Endodermal cell (in vitro differentiated cells): ENCODE measurements around the gene PHLDA2. TPM values are rescaled to one million over a fixed set of nuclear protein-coding genes. Genes with fewer than 3 reads are reported as not detected.

Experiments
- DNase-seq: peaks from one replicate; pipeline ENCODE4 v3.0.0-alpha.2; 2017
- H3K27ac ChIP-seq: 2 replicates; pipeline ENCODE4 v1.5.1; 2013; ENCODE audit warnings: mild to moderate bottlenecking, low read depth, low read length, moderate library complexity
- H3K27me3 ChIP-seq: 2 replicates; pipeline ENCODE4 v1.6.1; 2013; ENCODE audit warnings: mild to moderate bottlenecking, low read length, moderate library complexity; ENCODE audit not compliant: insufficient read depth, control insufficient read depth, poor library complexity, severe bottlenecking
- H3K36me3 ChIP-seq: 2 replicates; pipeline ENCODE4 v1.7.0; 2013; ENCODE audit warnings: mild to moderate bottlenecking, low read length, moderate library complexity; ENCODE audit not compliant: control insufficient read depth, insufficient read depth
- H3K4me1 ChIP-seq: one replicate; pipeline ENCODE4 v1.7.0; 2013; ENCODE audit warnings: low read length; ENCODE audit not compliant: control insufficient read depth, insufficient read depth
- H3K4me3 ChIP-seq: 2 replicates; pipeline ENCODE4 v1.5.1; 2013; ENCODE audit warnings: mild to moderate bottlenecking, low read length, moderate library complexity
- H3K9ac ChIP-seq: 2 replicates; pipeline ENCODE4 v1.6.1; 2013; ENCODE audit warnings: mild to moderate bottlenecking, low read length, moderate library complexity; ENCODE audit not compliant: poor library complexity, severe bottlenecking; ENCODE audit errors: extremely low read depth
- H3K9me3 ChIP-seq: 2 replicates; pipeline ENCODE4 v1.6.1; 2013; ENCODE audit warnings: mild to moderate bottlenecking, low read length, moderate library complexity; ENCODE audit not compliant: control insufficient read depth
- H3K27ac Mint-ChIP-seq: 2 replicates; pipeline ENCODE4 v1.8.0; 2020; ENCODE audit warnings: mixed read lengths
- H3K27me3 Mint-ChIP-seq: 2 replicates; pipeline ENCODE4 v1.8.0; 2021; ENCODE audit warnings: mild to moderate bottlenecking, mixed read lengths; ENCODE audit not compliant: insufficient read depth
- H3K36me3 Mint-ChIP-seq: 2 replicates; pipeline ENCODE4 v1.8.0; 2020; ENCODE audit warnings: low read depth, mixed read lengths
- H3K4me1 Mint-ChIP-seq: 2 replicates; pipeline ENCODE4 v1.8.0; 2020; ENCODE audit warnings: mixed read lengths
- H3K4me3 Mint-ChIP-seq: 2 replicates; pipeline ENCODE4 v1.8.0; 2020; ENCODE audit warnings: mild to moderate bottlenecking, moderate library complexity, mixed read lengths
- H3K9me3 Mint-ChIP-seq: 2 replicates; pipeline ENCODE4 v1.8.0; 2020; ENCODE audit warnings: mild to moderate bottlenecking, mixed read lengths
- CTCF ChIP-seq: fragments of 200-600 bp; sonication (generic); conservative IDR thresholded peaks from 2 replicates; pipeline ENCODE4 v1.5.0; 2021; ENCODE audit warnings: antibody characterized with exemption, mild to moderate bottlenecking
- WGBS, 2 experiments: methylation state at CpG; one replicate each; pipeline versions ENCODE4 v1.1.5 to v1.1.7; 2013; ENCODE audit warnings: missing lambda C conversion rate in 2 of 2, mixed read lengths in 1 of 2; ENCODE audit not compliant: insufficient coverage in 1 of 2, insufficient read length in 1 of 2; 5-methylcytosine and 5-hydroxymethylcytosine counted together
- total RNA-seq, 2 donors: library from RNA; stranded (reverse); fragmentation: NEBNext Ultra II Directional in 1 of 2; extraction: Animal tissue kit (Norgen Biotek cat#: 25700) in 1 of 2; gene quantifications; 2 replicates in 1 of 2; 3 replicates in 1 of 2; pipeline ENCODE4 v1.2.1, GENCODE V29; 2021

The PHLDA2 gene
- total RNA-seq, 2 donors from 2014 or later, result 3.0 to 5.1 TPM

- Mint-ChIP-seq H3K27ac (no peak overlapping the region), H3K36me3 (no peaks in the 10 kb centered on the region), H3K4me1 (peaks cover 8% of the 10 kb centered on the region), H3K4me3 (no peak overlapping the region), H3K27me3 (peaks cover 36% of the 10 kb centered on the region), H3K9me3 (no peaks in the 10 kb centered on the region)
- TF ChIP-seq CTCF, result no peak
- Histone ChIP-seq H3K36me3 (no peaks in the 10 kb centered on the region), H3K9ac (no peak overlapping the region), H3K4me3 (no peak overlapping the region), H3K27ac (no peak overlapping the region), H3K9me3 (no peaks in the 10 kb centered on the region), H3K4me1 (no peaks in the 10 kb centered on the region), H3K27me3 (peaks cover 33% of the 10 kb centered on the region)
- no peak for DNase-seq
- 33 to 86% methylated on average over 1 to 4 of the region's 4 CpGs for WGBS, 2 experiments
These were observed 2.2 kb upstream of the PHLDA2 start for GRCh38 chr11:2931420-2931746.

DNA sequence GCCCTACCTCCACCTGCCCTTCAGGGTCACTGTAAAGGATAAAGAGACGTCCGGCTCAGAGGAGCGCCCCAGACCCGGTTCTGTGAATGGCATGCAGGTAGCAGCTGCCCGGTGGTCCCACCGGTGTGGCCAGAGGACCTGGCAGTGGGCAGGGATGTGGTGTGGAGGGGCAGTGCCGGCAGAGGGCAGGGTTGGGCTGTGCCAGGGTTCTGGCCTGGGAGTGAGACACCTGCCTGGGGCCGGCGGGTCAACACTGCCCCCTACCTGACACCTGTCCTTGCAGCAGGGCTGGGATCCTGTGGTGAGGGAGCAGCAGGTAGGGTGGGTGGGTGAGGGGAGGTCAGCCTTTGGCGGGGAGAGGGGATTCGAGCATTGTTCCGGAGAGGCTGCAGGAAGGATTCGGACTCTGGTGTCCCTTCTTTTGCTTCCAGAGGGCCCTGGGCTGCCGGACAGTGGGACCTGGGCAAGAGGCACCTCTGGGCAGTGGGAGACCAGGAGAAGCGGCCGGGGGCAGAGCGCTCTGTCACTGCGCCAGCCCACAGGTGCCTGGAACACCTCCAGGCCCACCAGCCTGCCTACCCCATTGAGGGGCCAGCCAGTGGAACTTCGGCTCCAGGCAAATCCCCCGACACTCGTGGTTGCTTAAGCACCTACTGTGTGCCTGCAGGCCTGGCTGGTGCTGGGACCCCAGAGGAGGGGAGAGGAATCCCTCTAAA is 1.6 kb upstream of the PHLDA2 start:
- H3K4me1 ChIP-seq, result no peaks in the 10 kb centered on the region
- peaks cover 8% of the 10 kb centered on the region for H3K4me1 Mint-ChIP-seq
- H3K27ac ChIP-seq, result no peak overlapping the region
- peaks cover 38% of the 10 kb centered on the region for H3K27me3 Mint-ChIP-seq
- H3K9ac ChIP-seq, result peak overlapping the region; percentile 38
- 41 to 77% methylated on average over 10 to 21 of the region's 21 CpGs for WGBS, 2 experiments
- no peaks in the 10 kb centered on the region for H3K36me3 ChIP-seq
- peak overlapping the region; percentile 50 for H3K4me3 Mint-ChIP-seq
- no peaks in the 10 kb centered on the region for H3K9me3 Mint-ChIP-seq
- H3K9me3 ChIP-seq, result no peaks in the 10 kb centered on the region
- peak overlapping the region; percentile 71 for H3K4me3 ChIP-seq
- no peaks in the 10 kb centered on the region for H3K36me3 Mint-ChIP-seq
- H3K27ac Mint-ChIP-seq, result peak overlapping the region; percentile 87
- peaks cover 33% of the 10 kb centered on the region for H3K27me3 ChIP-seq
- DNase-seq, result peak; percentile 98
- peak; percentile 92 for TF ChIP-seq CTCF

GRCh38 chr11:2929950-2930703 is 907 bp upstream of the PHLDA2 start:
- Histone ChIP-seq H3K4me3 (peak overlapping the region; percentile 71), H3K4me1 (no peaks in the 10 kb centered on the region), H3K27me3 (peaks cover 33% of the 10 kb centered on the region), H3K9ac (peak overlapping the region; percentile 38), H3K27ac (no peak overlapping the region), H3K9me3 (no peaks in the 10 kb centered on the region), H3K36me3 (no peaks in the 10 kb centered on the region)
- Mint-ChIP-seq H3K36me3 (no peaks in the 10 kb centered on the region), H3K9me3 (no peaks in the 10 kb centered on the region), H3K27ac (peak overlapping the region; percentile 87), H3K4me1 (peaks cover 8% of the 10 kb centered on the region), H3K27me3 (peaks cover 38% of the 10 kb centered on the region), H3K4me3 (peak overlapping the region; percentile 50)
- TF ChIP-seq CTCF, result no peak
- WGBS, 2 experiments, result 7 to 8% methylated on average over 19 to 47 of the region's 47 CpGs
- DNase-seq, result peak; percentile 90
